Memory B cell (primary cell): ENCODE data around the gene ESYT1.

Experiments
- ATAC-seq: fragments of 150-1000 bp; cut with Tn5 transposase; 2 replicates; pipeline ENCODE4 v1.10.0; 2021; ENCODE audit warnings: low read depth, mild to moderate bottlenecking, moderate library complexity
- DNase-seq, 2 donors: peaks; one replicate each; pipeline ENCODE4 v3.0.0; 2022; ENCODE audit warnings: low spot score in 2 of 2
- H3K27ac Mint-ChIP-seq: one replicate; pipeline ENCODE4 v1.8.0; 2022; ENCODE audit warnings: mild to moderate bottlenecking, moderate library complexity, mixed read lengths
- H3K27me3 Mint-ChIP-seq: one replicate; pipeline ENCODE4 v1.8.0; 2022; ENCODE audit warnings: mixed read lengths
- H3K36me3 Mint-ChIP-seq: one replicate; pipeline ENCODE4 v1.8.0; 2022; ENCODE audit warnings: mild to moderate bottlenecking, mixed read lengths
- H3K4me1 Mint-ChIP-seq: one replicate; pipeline ENCODE4 v1.8.0; 2022; ENCODE audit warnings: mixed read lengths
- H3K4me3 Mint-ChIP-seq: one replicate; pipeline ENCODE4 v1.8.0; 2022; ENCODE audit warnings: mild to moderate bottlenecking, moderate library complexity, mixed read lengths
- H3K9me3 Mint-ChIP-seq: one replicate; pipeline ENCODE4 v1.8.0; 2022; ENCODE audit warnings: mixed read lengths

Gene ESYT1

DNA sequence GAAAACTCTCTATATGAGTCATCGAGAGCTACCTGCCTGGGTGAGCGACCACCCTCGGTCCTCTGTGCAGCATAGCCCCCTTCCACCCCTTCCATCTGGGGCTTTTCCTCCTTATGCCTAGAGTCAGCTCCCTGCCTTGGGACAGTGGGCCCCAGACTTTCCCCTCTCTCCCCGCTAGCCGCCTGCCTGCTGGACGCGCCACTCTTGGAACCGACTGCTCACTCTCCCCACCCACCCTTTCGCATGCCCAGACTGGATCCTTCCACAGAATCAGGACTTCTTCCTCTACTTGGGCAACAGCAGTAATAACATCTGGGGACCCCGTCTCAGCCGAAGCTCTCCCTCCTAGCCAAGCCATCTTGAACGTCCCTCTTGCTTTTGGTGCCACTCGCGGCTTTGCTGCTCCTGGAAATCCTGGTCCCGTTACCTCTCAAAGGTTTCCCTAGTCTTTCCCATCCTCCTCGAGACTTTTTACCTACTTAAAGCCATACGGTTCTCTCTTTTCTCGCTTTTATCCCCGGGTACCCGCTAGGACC is 671 bp downstream of the ESYT1 start:
- Mint-ChIP-seq H3K27me3 (no peaks in the 10 kb centered on the region), H3K27ac (peak overlapping the region; percentile 91), H3K4me3 (peak overlapping the region; percentile 93), H3K36me3 (peaks cover 26% of the 10 kb centered on the region), H3K4me1 (peaks cover 39% of the 10 kb centered on the region), H3K9me3 (no peaks in the 10 kb centered on the region)
- DNase-seq, result no peak
- ATAC-seq, result no peak

DNA sequence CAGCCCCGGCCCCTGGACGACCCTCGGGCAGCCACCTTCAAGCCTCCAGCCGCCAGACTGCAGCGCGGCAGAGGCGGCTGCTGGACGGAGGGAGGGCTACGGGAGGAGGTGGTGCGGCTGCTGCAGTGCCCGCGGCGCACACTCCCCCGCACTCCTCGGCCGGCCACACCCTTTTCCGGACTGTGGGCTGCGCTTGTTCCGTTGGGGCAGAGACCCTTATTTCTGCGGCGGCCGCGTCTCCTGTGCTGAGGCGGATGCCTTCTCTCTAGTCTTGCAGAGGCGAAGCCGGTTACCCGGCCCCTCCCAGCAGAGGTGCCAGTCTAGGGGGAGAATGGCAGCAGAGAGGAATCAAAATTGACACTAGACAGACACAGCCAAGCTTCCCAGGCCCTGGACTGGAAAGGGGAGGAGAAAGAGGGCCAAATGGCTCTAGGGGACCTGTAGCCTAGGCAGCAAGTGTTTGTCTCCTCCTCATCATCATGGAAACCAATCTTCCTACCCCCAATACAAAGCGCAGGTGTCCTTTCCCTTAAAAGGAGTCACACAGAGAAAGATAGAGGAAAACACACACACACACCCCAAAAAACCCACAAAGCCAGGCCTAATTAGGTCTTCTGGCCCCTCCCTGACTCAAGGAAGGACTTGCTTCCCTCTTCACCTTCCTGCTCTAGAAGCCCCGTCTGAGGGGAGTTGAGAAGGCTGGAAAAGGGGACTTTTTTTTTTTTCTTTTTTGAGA is 1.3 kb downstream of the ESYT1 start:
- DNase-seq, result peak; percentile 45 to 49
- Mint-ChIP-seq H3K9me3 (no peaks in the 10 kb centered on the region), H3K27ac (peak overlapping the region; percentile 91), H3K4me3 (peak overlapping the region; percentile 93), H3K27me3 (no peaks in the 10 kb centered on the region), H3K4me1 (peaks cover 35% of the 10 kb centered on the region), H3K36me3 (peaks cover 28% of the 10 kb centered on the region)
- ATAC-seq, result peak; percentile 9

DNA sequence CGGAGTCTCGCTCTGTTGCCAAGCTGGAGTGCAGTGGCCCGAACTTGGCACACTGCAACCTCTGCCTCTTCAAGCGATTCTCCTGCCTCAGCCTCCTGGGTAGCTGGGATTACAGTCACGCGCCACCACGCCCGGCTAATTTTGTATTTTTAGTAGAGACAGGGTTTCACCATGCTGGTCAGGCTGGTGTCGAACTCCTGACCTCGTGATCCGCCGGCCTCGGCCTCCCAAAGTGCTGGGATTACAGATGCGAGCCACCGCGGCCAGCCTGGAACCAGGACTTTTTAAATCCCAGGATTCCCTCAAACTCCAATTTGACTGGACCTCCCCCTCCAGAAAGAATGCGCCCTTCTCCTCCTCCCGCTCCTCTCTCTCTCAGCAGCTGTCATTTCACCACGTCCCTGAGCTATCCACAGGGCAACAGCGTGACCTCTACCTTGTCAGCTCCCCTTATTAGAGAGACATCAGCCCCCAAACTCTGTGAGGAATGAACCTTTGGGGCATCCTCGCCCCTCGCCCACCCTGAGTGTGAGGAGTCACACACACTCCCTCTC is 2.0 kb downstream of the ESYT1 start:
- Mint-ChIP-seq H3K36me3 (peaks cover 28% of the 10 kb centered on the region), H3K4me1 (peaks cover 35% of the 10 kb centered on the region), H3K27me3 (no peaks in the 10 kb centered on the region), H3K27ac (peak overlapping the region; percentile 48), H3K4me3 (peak overlapping the region; percentile 93), H3K9me3 (no peaks in the 10 kb centered on the region)
- ATAC-seq, result no peak
- no peak for DNase-seq

DNA sequence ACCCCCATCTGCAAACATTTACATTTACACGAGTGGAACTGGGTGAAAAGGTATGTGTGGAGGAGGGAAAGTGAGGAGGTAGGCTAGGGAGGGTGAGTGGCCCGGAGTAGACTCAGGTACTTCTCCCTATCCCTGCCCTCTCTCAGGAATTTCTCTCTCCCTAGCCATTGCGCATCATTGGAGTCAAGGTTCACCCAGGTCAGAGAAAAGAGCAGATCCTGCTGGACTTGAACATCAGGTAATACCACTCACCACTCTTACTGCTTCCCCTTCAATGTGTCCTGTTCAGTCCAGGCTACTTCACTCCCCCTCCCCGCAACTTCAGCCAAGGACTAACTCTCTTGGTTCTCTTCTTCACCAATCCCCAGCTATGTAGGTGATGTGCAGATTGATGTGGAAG is 2.8 kb downstream of the ESYT1 start:
- Mint-ChIP-seq H3K4me3 (peak overlapping the region; percentile 46), H3K27me3 (no peaks in the 10 kb centered on the region), H3K4me1 (peaks cover 34% of the 10 kb centered on the region), H3K9me3 (no peaks in the 10 kb centered on the region), H3K36me3 (peaks cover 29% of the 10 kb centered on the region), H3K27ac (peak overlapping the region; percentile 48)
- ATAC-seq (no peak), DNase-seq (no peak)

DNA sequence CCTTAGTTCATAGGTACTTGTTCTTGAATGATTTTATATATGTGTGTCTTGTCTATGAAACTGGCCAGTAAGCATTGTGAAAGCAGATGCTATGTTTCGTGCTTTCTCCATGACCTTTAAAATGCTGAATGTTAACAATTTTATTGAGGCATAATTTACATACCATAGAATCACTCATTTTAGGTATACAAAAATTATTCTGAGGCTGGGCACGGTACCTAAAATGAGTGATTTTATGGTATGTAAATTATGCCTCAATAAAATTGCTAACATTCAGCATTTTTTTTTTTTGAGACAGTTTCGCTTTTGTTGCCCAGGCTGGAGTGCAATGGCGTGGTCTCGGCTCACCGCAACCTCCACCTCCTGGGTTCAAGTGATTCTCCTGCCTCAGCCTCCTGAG is 6.8 kb downstream of the ESYT1 start:
- ATAC-seq, result no peak
- H3K4me1 Mint-ChIP-seq, result peaks cover 14% of the 10 kb centered on the region
- H3K27ac Mint-ChIP-seq, result no peak overlapping the region
- H3K27me3 Mint-ChIP-seq, result no peaks in the 10 kb centered on the region
- no peak overlapping the region for H3K4me3 Mint-ChIP-seq
- H3K9me3 Mint-ChIP-seq, result no peaks in the 10 kb centered on the region
- H3K36me3 Mint-ChIP-seq, result peaks cover 51% of the 10 kb centered on the region
- no peak for DNase-seq

DNA sequence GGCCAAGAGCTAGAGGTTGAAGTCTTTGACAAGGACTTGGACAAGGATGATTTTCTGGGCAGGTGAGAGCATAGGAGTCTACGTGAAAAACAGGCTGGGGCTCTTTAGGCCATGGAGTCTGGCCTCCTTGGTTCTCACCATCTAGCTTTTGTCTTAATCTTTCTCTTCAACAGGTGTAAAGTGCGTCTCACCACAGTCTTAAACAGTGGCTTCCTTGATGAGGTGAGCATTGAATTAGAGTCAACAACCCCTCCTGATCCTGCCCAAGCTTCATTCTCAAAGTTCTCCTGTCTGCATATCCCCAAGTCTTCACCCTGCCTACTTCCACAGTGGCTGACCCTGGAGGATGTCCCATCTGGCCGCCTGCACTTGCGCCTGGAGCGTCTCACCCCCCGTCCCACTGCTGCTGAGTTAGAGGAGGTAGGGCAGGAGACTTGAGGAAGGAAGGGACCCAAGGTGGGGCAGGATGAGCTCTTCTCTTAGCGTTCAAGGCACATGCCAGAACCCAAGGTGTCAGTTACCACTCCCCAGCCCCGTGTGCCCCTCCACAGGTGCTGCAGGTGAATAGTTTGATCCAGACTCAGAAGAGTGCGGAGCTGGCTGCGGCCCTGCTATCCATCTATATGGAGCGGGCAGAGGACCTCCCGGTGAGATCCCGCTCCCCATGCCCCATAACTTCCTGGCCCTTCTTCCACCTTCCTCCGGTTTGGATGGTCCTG is 9.9 kb downstream of the ESYT1 start:
- no peaks in the 10 kb centered on the region for H3K27me3 Mint-ChIP-seq
- ATAC-seq (no peak), DNase-seq (no peak)
- H3K4me3 Mint-ChIP-seq, result no peak overlapping the region
- H3K9me3 Mint-ChIP-seq, result no peaks in the 10 kb centered on the region
- H3K36me3 Mint-ChIP-seq, result peaks cover 43% of the 10 kb centered on the region
- no peak overlapping the region for H3K27ac Mint-ChIP-seq
- peaks cover 5% of the 10 kb centered on the region for H3K4me1 Mint-ChIP-seq

DNA sequence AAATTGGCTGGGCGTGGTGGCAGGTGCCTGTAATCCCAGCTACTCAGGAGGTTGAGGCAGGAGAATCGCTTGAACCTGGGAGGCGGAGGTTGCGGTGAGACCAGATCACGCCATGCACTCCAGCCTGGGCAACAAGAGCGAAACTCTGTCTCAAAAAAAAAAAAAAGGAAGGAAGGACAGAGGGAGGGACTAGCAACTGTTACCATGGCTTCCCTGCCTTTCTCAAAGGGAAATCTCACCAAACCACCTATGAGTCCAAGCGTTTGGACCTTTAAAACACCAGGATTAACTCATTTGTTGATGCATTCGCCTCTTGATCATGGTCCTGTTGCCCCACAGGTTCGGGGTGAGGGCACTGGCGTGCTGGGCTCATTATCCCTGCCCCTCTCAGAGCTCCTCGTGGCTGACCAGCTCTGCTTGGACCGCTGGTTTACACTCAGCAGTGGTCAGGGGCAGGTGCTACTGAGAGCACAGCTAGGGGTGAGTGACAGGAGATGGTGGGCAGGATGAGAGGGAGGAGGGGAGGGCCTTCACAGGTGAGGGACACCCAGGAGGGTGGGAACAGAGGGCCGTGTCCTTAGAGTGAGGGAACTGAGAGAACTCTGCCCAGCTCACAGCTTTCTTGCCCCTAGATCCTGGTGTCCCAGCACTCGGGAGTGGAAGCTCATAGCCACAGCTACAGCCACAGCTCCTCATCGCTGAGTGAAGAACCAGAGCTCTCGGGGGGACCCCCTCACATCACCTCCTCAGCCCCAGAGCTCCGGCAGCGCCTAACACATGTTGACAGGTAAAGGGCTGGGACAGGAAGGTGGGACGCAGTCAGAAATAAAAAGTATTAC is 14.1 kb downstream of the ESYT1 start:
- Mint-ChIP-seq H3K27ac (no peak overlapping the region), H3K4me1 (peaks cover 11% of the 10 kb centered on the region), H3K9me3 (no peaks in the 10 kb centered on the region), H3K36me3 (peaks cover 37% of the 10 kb centered on the region), H3K4me3 (no peak overlapping the region), H3K27me3 (no peaks in the 10 kb centered on the region)
- no peak for DNase-seq
- ATAC-seq, result no peak

DNA sequence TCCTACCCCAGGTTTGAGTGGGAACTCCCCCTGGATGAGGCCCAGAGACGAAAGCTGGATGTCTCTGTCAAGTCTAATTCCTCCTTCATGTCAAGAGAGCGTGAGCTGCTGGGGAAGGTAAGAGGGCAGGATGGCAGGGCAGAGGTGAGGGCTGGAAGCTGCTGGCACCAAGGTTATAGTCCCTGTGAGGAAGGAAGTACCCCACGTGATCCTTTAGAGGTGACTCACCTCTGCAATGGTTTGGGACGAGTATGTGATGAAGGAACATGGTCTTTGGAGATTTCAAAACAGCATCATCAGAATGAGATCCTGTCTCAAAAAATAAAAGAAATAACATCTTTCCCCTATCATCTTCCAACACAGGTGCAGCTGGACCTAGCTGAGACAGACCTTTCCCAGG is 15.2 kb downstream of the ESYT1 start:
- ATAC-seq, result no peak
- H3K4me1 Mint-ChIP-seq, result peaks cover 11% of the 10 kb centered on the region
- H3K36me3 Mint-ChIP-seq, result peaks cover 32% of the 10 kb centered on the region
- H3K9me3 Mint-ChIP-seq, result no peaks in the 10 kb centered on the region
- peak overlapping the region; percentile 3 for H3K27ac Mint-ChIP-seq
- no peak overlapping the region for H3K4me3 Mint-ChIP-seq
- no peak for DNase-seq
- H3K27me3 Mint-ChIP-seq, result no peaks in the 10 kb centered on the region

DNA sequence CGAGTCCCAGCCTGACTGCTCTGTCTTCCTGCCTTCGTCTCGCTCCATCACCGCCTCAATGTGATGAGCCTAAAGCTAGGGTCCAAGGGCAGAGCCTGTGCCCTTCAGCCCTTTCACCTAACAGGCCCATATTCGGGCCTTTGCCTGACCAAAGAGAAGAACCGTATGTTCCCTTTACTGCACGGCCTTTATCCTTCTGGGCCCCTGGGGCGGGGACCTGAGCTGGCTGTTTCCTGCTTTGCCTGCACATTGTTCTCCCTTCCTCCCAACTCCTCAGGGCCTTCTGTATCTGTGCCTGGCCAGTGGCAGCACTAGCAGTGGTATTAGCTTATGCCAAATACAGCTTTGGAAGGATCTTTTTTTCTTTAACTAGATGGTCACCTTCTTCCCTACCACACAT is 15.8 kb downstream of the ESYT1 start:
- no peak overlapping the region for H3K4me3 Mint-ChIP-seq
- peaks cover 25% of the 10 kb centered on the region for H3K36me3 Mint-ChIP-seq
- ATAC-seq, result no peak
- H3K4me1 Mint-ChIP-seq, result peaks cover 11% of the 10 kb centered on the region
- H3K9me3 Mint-ChIP-seq, result no peaks in the 10 kb centered on the region
- no peaks in the 10 kb centered on the region for H3K27me3 Mint-ChIP-seq
- no peak for DNase-seq
- H3K27ac Mint-ChIP-seq, result no peak overlapping the region

DNA sequence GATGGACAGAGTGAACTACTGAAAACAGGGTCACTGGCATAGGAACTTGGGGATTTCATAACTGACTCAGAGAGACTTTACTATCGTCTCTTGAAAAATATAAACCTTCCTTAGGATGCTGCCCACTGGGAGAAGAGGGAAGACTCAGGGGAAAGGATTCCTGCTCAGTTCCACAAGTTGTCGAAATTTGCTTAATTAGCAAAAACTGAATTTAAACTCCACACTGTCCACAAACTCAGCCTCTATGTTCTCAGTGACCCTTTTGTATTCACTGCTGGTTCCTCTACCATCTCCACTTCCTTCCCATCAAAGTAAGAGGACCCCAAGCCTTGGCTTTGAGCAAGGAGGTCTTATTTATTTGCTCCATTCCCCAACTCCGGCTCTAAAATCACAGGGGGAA is 17.1 kb downstream of the ESYT1 start:
- peaks cover 22% of the 10 kb centered on the region for H3K36me3 Mint-ChIP-seq
- H3K4me3 Mint-ChIP-seq, result no peak overlapping the region
- no peaks in the 10 kb centered on the region for H3K27me3 Mint-ChIP-seq
- no peaks in the 10 kb centered on the region for H3K9me3 Mint-ChIP-seq
- DNase-seq (no peak), ATAC-seq (no peak)
- peaks cover 11% of the 10 kb centered on the region for H3K4me1 Mint-ChIP-seq
- H3K27ac Mint-ChIP-seq, result no peak overlapping the region

DNA sequence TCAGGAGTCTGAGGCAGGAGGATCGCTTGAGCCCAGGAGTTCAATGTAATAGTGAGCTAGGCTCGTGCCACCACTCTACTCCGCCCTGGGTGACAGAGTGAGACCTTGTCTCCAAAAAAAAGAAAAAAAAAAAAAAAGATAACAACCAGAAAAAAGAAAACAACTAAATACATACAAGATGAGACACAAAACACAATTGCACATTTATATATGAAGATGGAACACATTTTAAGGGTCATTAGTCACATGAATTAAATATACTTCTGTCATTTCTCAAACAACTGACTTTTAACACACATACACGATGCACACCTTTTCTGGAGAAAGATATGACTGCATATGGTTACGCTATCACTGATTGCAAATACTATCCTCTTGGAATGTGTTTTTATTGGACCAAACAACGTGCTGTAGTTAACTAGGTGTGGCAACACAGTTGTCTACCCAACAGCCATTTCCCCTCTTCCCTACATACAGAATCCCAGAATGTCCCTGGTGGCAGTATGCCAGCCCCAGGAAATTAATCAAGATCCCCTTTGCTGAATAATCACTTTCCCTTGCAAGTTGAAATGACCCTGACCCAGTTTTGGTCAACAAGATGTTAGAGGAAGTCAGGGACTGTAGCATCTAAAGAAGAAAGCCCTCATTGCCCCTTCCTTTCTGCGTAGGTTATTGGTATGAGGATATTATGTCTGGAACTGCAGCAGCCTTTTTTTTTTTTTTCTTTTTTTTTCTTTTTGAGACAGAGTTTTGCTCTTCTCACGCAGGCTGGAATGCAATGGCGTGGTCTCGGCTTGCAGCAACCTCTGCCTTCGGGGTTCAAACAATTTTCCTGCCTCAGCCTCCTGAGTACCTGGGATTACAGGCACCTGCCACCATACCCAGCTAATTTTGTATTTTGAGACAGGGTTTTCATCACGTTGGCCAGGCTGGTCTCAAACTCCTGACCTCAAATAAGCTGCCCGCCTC is 18.7 kb downstream of the ESYT1 start:
- H3K4me1 Mint-ChIP-seq, result peaks cover 13% of the 10 kb centered on the region
- ATAC-seq, result no peak
- peaks cover 12% of the 10 kb centered on the region for H3K36me3 Mint-ChIP-seq
- H3K9me3 Mint-ChIP-seq, result no peaks in the 10 kb centered on the region
- DNase-seq, result no peak
- H3K27me3 Mint-ChIP-seq, result no peaks in the 10 kb centered on the region
- H3K27ac Mint-ChIP-seq, result no peak overlapping the region
- no peak overlapping the region for H3K4me3 Mint-ChIP-seq

DNA sequence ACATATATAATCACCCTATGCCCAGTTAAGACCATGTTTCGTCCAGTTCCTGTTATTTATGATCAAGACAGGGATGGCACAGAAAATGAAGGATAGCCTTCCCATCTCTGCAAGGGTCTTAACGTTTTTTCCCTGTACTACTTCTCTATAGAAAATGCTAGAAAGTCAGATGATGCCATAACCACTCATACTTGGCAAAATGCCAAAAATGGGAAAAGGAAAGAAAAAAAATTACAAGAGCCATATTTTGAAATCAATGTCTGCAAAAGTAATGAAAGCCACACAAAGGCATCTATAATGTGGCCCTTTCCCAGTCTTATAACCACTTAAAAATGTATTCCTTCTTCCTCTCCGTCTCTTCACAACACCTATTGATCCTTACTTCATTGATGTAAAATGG is 22.5 kb downstream of the ESYT1 start:
- no peaks in the 10 kb centered on the region for H3K27me3 Mint-ChIP-seq
- H3K4me1 Mint-ChIP-seq, result peaks cover 15% of the 10 kb centered on the region
- peak overlapping the region; percentile 41 for H3K27ac Mint-ChIP-seq
- no peak overlapping the region for H3K4me3 Mint-ChIP-seq
- DNase-seq, result no peak
- H3K9me3 Mint-ChIP-seq, result no peaks in the 10 kb centered on the region
- no peaks in the 10 kb centered on the region for H3K36me3 Mint-ChIP-seq
- no peak for ATAC-seq

DNA sequence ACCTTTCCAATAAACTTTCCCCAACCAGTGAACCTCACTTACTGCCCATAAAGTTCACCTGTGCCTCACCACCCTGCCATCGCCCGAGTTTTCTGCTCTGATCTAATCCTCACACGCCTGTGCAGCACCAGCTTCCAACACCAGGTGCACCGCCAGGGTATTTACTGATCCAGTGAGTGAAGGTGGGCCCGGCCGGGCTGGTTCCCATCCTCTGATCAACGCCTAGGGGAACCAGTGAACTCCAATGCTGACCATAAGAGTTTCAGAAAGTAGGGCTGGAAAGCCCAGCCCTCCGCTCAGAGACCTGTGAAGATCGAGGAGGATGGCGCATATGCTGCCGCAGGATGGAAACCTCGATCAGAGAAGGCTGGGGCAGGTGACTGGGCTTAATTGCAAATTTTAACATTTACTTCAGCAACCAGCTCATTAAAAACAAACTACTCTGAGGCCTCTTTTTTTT is 23.6 kb downstream of the ESYT1 start:
- Mint-ChIP-seq H3K4me1 (peaks cover 15% of the 10 kb centered on the region), H3K9me3 (no peaks in the 10 kb centered on the region), H3K36me3 (no peaks in the 10 kb centered on the region), H3K27me3 (no peaks in the 10 kb centered on the region), H3K4me3 (peak overlapping the region; percentile 96), H3K27ac (peak overlapping the region; percentile 83)
- peak; percentile 74 for ATAC-seq
- DNase-seq, result peak; percentile 47 to 49
